H1 (cell line): ENCODE data around the gene NELFA. TPM values are rescaled to one million over a fixed set of nuclear protein-coding genes. Genes with fewer than 3 reads are reported as not detected.
A peak's percentile ranks its signal among the peaks of the same experiment; 100 is the strongest.

Experiments
- CTCF ChIA-PET: fragments of 300-600 bp; sonication (Branson Sonifier 250); formaldehyde crosslinking; loops from one replicate; lab custom pipeline; 2021; ENCODE audit not compliant: partially characterized antibody; lab: Charles Lee
- POLR2A ChIA-PET: fragments of 300-600 bp; sonication (Branson Sonifier 250); formaldehyde crosslinking; loops from one replicate; lab custom pipeline; 2021; ENCODE audit warnings: inconsistent platforms; ENCODE audit not compliant: partially characterized antibody; lab: Charles Lee
- DNase-seq, 2 experiments: peaks; one replicate each; pipeline versions ENCODE4 v3.0.0 to v3.0.0-alpha.2; 2010 to 2022; ENCODE audit warnings: low spot score in 2 of 2, low read depth in 1 of 2, mixed read lengths in 1 of 2
- FAIRE-seq: peaks from 2 replicates; lab custom pipeline; 2011; peaks lifted over from hg19 to GRCh38; lab: Jason Lieb, UNC
- H2AFZ ChIP-seq: 2 replicates; pipeline ENCODE4 v1.8.1; 2012; ENCODE audit warnings: low read length, inconsistent platforms
- H2AK5ac ChIP-seq: 2 replicates; pipeline ENCODE4 v1.6.1; 2013; ENCODE audit warnings: low read depth, low read length
- H2BK120ac ChIP-seq: replicated peaks from 2 replicates; pipeline ENCODE3; 2013; ENCODE audit warnings: low read depth, low read length, inconsistent platforms
- H2BK12ac ChIP-seq: 2 replicates; pipeline ENCODE4 v1.6.1; 2013; ENCODE audit warnings: low read depth, low read length
- H2BK15ac ChIP-seq: 2 replicates; pipeline ENCODE4 v1.6.1; 2013; ENCODE audit warnings: low read length
- H2BK20ac ChIP-seq: 2 replicates; pipeline ENCODE4 v1.6.1; 2013; ENCODE audit warnings: low read length
- H2BK5ac ChIP-seq: 2 replicates; pipeline ENCODE4 v1.6.1; 2013; ENCODE audit warnings: low read depth, low read length
- H3K14ac ChIP-seq: 2 replicates; pipeline ENCODE4 v1.6.1; 2013; ENCODE audit warnings: inconsistent platforms; ENCODE audit not compliant: insufficient read length
- H3K18ac ChIP-seq: 2 replicates; pipeline ENCODE4 v1.6.1; 2013; ENCODE audit warnings: low read length; ENCODE audit errors: extremely low read depth
- H3K23ac ChIP-seq: 2 replicates; pipeline ENCODE4 v1.6.1; 2013; ENCODE audit warnings: inconsistent platforms; ENCODE audit not compliant: insufficient read length
- H3K23me2 ChIP-seq: 2 replicates; pipeline ENCODE4 v1.6.1; 2013; ENCODE audit warnings: low read depth, low read length
- H3K27ac ChIP-seq: 2 replicates; pipeline ENCODE4 v1.6.1; 2011; ENCODE audit warnings: low read depth, low read length, inconsistent platforms
- H3K27me3 ChIP-seq, 4 experiments: replicated peaks in 1 of 4; 1 replicate in 1 of 4; 2 replicates in 3 of 4; pipeline versions ENCODE4 v1.6.1 to v1.8.1; 2011 to 2013; ENCODE audit warnings: low read length in 3 of 4, mild to moderate bottlenecking in 3 of 4, inconsistent platforms in 2 of 4, mixed read lengths in 2 of 4, moderate library complexity in 1 of 4; ENCODE audit not compliant: control insufficient read depth in 3 of 4, insufficient read depth in 3 of 4; ENCODE audit errors: extremely low read depth in 1 of 4
- H3K36me3 ChIP-seq, 4 experiments: 2 replicates each; pipeline versions ENCODE4 v1.6.1 to v1.8.1; 2011 to 2013; ENCODE audit warnings: mild to moderate bottlenecking in 4 of 4, low read length in 3 of 4, moderate library complexity in 2 of 4, control low read depth in 1 of 4, inconsistent platforms in 1 of 4; ENCODE audit not compliant: insufficient read depth in 4 of 4, control insufficient read depth in 2 of 4
- H3K4ac ChIP-seq: replicated peaks from 2 replicates; pipeline ENCODE3; 2013; ENCODE audit warnings: low read length, low read depth, mixed read lengths, inconsistent platforms; ENCODE audit not compliant: insufficient read length
- H3K4me1 ChIP-seq, 4 experiments: replicated peaks in 1 of 4; 1 replicate in 1 of 4; 2 replicates in 3 of 4; pipeline versions ENCODE4 v1.6.1 to v1.8.1; 2011 to 2013; ENCODE audit warnings: low read length in 3 of 4, inconsistent platforms in 2 of 4, mixed read lengths in 1 of 4; ENCODE audit not compliant: insufficient read depth in 4 of 4, control insufficient read depth in 3 of 4
- H3K4me2 ChIP-seq, 2 experiments: 2 replicates each; pipeline versions ENCODE4 v1.6.1 to v1.8.1; 2011 to 2013; ENCODE audit warnings: low read depth in 2 of 2, low read length in 2 of 2, control low read depth in 1 of 2, inconsistent platforms in 1 of 2, mild to moderate bottlenecking in 1 of 2; ENCODE audit not compliant: insufficient read depth in 1 of 2
- H3K4me3 ChIP-seq, 4 experiments: fragments of 200-600, 300-600 bp in 1 of 4; sonication (generic), shearing (Covaris generic), sonication (Bioruptor Twin) in 1 of 4; 2 replicates each; pipeline versions ENCODE4 v1.5.1 to v1.8.1; 2011 to 2016; ENCODE audit warnings: low read length in 4 of 4, low read depth in 3 of 4, control low read depth in 2 of 4, inconsistent platforms in 2 of 4, mild to moderate bottlenecking in 2 of 4, mixed read lengths in 1 of 4, moderate library complexity in 1 of 4; ENCODE audit not compliant: insufficient read depth in 2 of 4; ENCODE audit errors: extremely low read depth in 1 of 4
- H3K56ac ChIP-seq: replicated peaks from 2 replicates; pipeline ENCODE3; 2013; ENCODE audit warnings: low read depth, mild to moderate bottlenecking, mixed read lengths, low read length, inconsistent platforms; ENCODE audit not compliant: insufficient read length
- H3K79me1 ChIP-seq: 2 replicates; pipeline ENCODE4 v1.6.1; 2013; ENCODE audit warnings: low read depth, low read length, control low read depth
- H3K79me2 ChIP-seq, 2 experiments: 2 replicates each; pipeline versions ENCODE4 v1.6.1 to v1.8.1; 2012 to 2013; ENCODE audit warnings: low read length in 2 of 2, mild to moderate bottlenecking in 2 of 2, inconsistent platforms in 1 of 2; ENCODE audit not compliant: insufficient read depth in 2 of 2, control insufficient read depth in 1 of 2
- H3K9ac ChIP-seq, 4 experiments: replicated peaks in 1 of 4; 1 replicate in 1 of 4; 2 replicates in 3 of 4; pipeline versions ENCODE4 v1.6.1 to v1.8.1; 2011 to 2013; ENCODE audit warnings: low read depth in 3 of 4, low read length in 3 of 4, control low read depth in 2 of 4, mild to moderate bottlenecking in 2 of 4, moderate library complexity in 2 of 4, inconsistent platforms in 1 of 4; ENCODE audit errors: extremely low read depth in 1 of 4
- H3K9me3 ChIP-seq, 2 experiments: 2 replicates each; pipeline versions ENCODE4 v1.6.1 to v1.8.1; 2012 to 2013; ENCODE audit warnings: mild to moderate bottlenecking in 2 of 2, moderate library complexity in 2 of 2, control low read depth in 1 of 2, inconsistent platforms in 1 of 2, low read depth in 1 of 2, low read length in 1 of 2, mixed read lengths in 1 of 2; ENCODE audit not compliant: insufficient read depth in 2 of 2
- H4K20me1 ChIP-seq, 2 experiments: replicated peaks in 1 of 2; 2 replicates each; pipeline versions ENCODE3 to v1.8.1; 2011 to 2013; ENCODE audit warnings: inconsistent platforms in 2 of 2, low read length in 2 of 2, mild to moderate bottlenecking in 1 of 2; ENCODE audit not compliant: insufficient read depth in 2 of 2, control insufficient read depth in 1 of 2
- H4K5ac ChIP-seq: 2 replicates; pipeline ENCODE4 v1.6.1; 2013; ENCODE audit warnings: low read length, low read depth, mixed read lengths, inconsistent platforms; ENCODE audit not compliant: insufficient read length
- H4K8ac ChIP-seq: 2 replicates; pipeline ENCODE4 v1.8.0; 2013; ENCODE audit warnings: mild to moderate bottlenecking, moderate library complexity, low read length, inconsistent platforms; ENCODE audit not compliant: insufficient read depth; ENCODE audit errors: extremely low read depth
- H4K91ac ChIP-seq: replicated peaks from 2 replicates; pipeline ENCODE3; 2013; ENCODE audit warnings: low read length, mixed read lengths, inconsistent platforms; ENCODE audit not compliant: insufficient read length
- BACH1 ChIP-seq: IDR thresholded peaks from 2 replicates; pipeline ENCODE4 v1.6.1; 2012; ENCODE audit warnings: low read length, improper control_type of control experiment
- KDM5A ChIP-seq: fragments of 200-600 bp; IDR thresholded peaks from 2 replicates; pipeline ENCODE4 v1.7.1; 2012; ENCODE audit warnings: mild to moderate bottlenecking, low read length, inconsistent platforms, mixed read lengths
- MAX ChIP-seq: IDR thresholded peaks from 2 replicates; pipeline ENCODE4 v1.6.1; 2012; ENCODE audit warnings: inconsistent platforms
- NANOG ChIP-seq: IDR thresholded peaks from 2 replicates; pipeline ENCODE4 v1.6.1; 2011; ENCODE audit warnings: low read length, low read depth, mild to moderate bottlenecking, inconsistent platforms; ENCODE audit not compliant: insufficient read depth, poor library complexity, severe bottlenecking
- RAD21 ChIP-seq, 2 experiments: IDR thresholded peaks in 1 of 2; conservative IDR thresholded peaks in 1 of 2; 2 replicates each; pipeline ENCODE4 v1.6.1; 2011; ENCODE audit warnings: low read depth in 2 of 2, low read length in 2 of 2, improper control_type of control experiment in 1 of 2, inconsistent platforms in 1 of 2, mild to moderate bottlenecking in 1 of 2, moderate library complexity in 1 of 2
- SP2 ChIP-seq: IDR thresholded peaks from 2 replicates; pipeline ENCODE4 v1.6.1; 2012; ENCODE audit warnings: mild to moderate bottlenecking, low read length, inconsistent platforms
- WGBS, 2 experiments: shearing (Covaris generic) in 1 of 2; methylation state at CpG; one replicate each; pipeline versions ENCODE4 v1.1.6 to v1.1.7; 2013 to 2015; ENCODE audit warnings: low lambda C conversion rate in 2 of 2, mixed read lengths in 2 of 2, inconsistent platforms in 1 of 2, low coverage in 1 of 2, missing lambda C conversion rate in 1 of 2; ENCODE audit not compliant: insufficient replicate concordance in 2 of 2, insufficient coverage in 1 of 2, insufficient read length in 1 of 2; ENCODE audit errors: extremely low coverage in 1 of 2, missing lambda C conversion rate in 1 of 2; 5-methylcytosine and 5-hydroxymethylcytosine counted together
- polyA plus RNA-seq, 7 experiments: library from polyadenylated mRNA; depleted of rRNA in 3 of 7; stranded (reverse) in 5 of 7; unstranded in 2 of 7; fragments of >200 nt in 5 of 7; fragments of 200-250 nt in 2 of 7; gene quantifications; 1 replicate in 5 of 7; 2 replicates in 1 of 7; 4 replicates in 1 of 7; pipeline versions ENCODE4 v1.2.1 to v1.2.3, GENCODE V29; 2011 to 2013; ENCODE audit warnings: missing spikeins in 2 of 7, mixed read lengths in 2 of 7
- total RNA-seq: library from RNA; stranded (reverse); fragmentation: NEBNext Ultra II Directional; extraction: Animal tissue kit (Norgen Biotek cat#: 25700); gene quantifications from 2 replicates; pipeline ENCODE4 v1.2.1, GENCODE V29; 2021
- TF ChIP-seq, protein P1 (sequence below), 3 experiments: IDR thresholded peaks; 1 replicate in 2 of 3; 2 replicates in 1 of 3; pipeline versions ENCODE4 v1.5.1 to v1.6.1; 2011; ENCODE audit warnings: low read length in 3 of 3, mild to moderate bottlenecking in 3 of 3, inconsistent platforms in 2 of 3, low read depth in 1 of 3, moderate library complexity in 1 of 3; ENCODE audit not compliant: insufficient read depth in 1 of 3; ENCODE audit errors: control extremely low read depth in 1 of 3

The NELFA gene
- total and polyA plus RNA-seq, 2 of the 8 experiments (the other 6 are each of a cell fraction or from before 2014, with no cell fraction given): 41.8 to 57.5 TPM

GRCh38 chr4:1992468-1993168, 16.2 kb downstream of the NELFA start:
- 76% methylated on average over 44 of the region's 45 CpGs; no CpG with 5 or more reads in 1 of the 2 experiments for WGBS, 2 experiments
- peaks cover 2 to 22% (median 11%) of the 10 kb centered on the region in 4 experiments; a peak in 7 of 8 replicates for H3K36me3 ChIP-seq
- no peak for FAIRE-seq
- TF ChIP-seq NANOG (no peak), RAD21 (IDR thresholded peaks at IDR 0.05 in 1 of 2, conservative IDR thresholded peaks at IDR 0.05 in 1 of 2; ENCODE audit: low read depth in 2 of 2, low read length in 2 of 2) (peak; percentile 56 to 66), KDM5A (no peak), SP2 (no peak), BACH1 (peak; percentile 51; the same call in 1 of the 2 replicates), MAX (peak; percentile 67)
- TF ChIP-seq, protein P1, sequence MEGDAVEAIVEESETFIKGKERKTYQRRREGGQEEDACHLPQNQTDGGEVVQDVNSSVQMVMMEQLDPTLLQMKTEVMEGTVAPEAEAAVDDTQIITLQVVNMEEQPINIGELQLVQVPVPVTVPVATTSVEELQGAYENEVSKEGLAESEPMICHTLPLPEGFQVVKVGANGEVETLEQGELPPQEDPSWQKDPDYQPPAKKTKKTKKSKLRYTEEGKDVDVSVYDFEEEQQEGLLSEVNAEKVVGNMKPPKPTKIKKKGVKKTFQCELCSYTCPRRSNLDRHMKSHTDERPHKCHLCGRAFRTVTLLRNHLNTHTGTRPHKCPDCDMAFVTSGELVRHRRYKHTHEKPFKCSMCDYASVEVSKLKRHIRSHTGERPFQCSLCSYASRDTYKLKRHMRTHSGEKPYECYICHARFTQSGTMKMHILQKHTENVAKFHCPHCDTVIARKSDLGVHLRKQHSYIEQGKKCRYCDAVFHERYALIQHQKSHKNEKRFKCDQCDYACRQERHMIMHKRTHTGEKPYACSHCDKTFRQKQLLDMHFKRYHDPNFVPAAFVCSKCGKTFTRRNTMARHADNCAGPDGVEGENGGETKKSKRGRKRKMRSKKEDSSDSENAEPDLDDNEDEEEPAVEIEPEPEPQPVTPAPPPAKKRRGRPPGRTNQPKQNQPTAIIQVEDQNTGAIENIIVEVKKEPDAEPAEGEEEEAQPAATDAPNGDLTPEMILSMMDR (IDR thresholded peaks at IDR 0.05; ENCODE audit: control extremely low read depth in 1 of 3, insufficient read depth in 1 of 3, low read depth in 1 of 3, low read length in 3 of 3): peak in 2 of 3 experiments; percentile 90 to 94; a peak in 3 of 4 replicates

More at GRCh38 chr4:1992468-1993168, 16.2 kb downstream of the NELFA start:
- Histone ChIP-seq H4K5ac (peak overlapping the region; percentile 29), H4K8ac (no peak overlapping the region), H2BK12ac (no peak overlapping the region), H3K4me3 (no peak overlapping the region), H2BK15ac (no peak overlapping the region), H2BK20ac (no peak overlapping the region), H3K56ac (no peak overlapping the region), H3K9me3 (no peaks in the 10 kb centered on the region), H2BK120ac (no peak overlapping the region), H3K79me2 (peaks cover under 1 to 65% of the 10 kb centered on the region in 2 experiments), H3K27ac (no peak overlapping the region), H3K79me1 (peaks cover 19% of the 10 kb centered on the region), H3K9ac (peak overlapping the region in 1 of 4 experiments; percentile 6; a peak in 2 of 7 replicates), H3K18ac (no peak overlapping the region; the same call in 1 of the 2 replicates), H3K4ac (no peak overlapping the region), H3K23ac (no peak overlapping the region), H2AK5ac (no peak overlapping the region), H2AFZ (no peak overlapping the region), H2BK5ac (no peak overlapping the region), H4K91ac (no peak overlapping the region), H3K27me3 (no peaks in the 10 kb centered on the region), H3K23me2 (no peaks in the 10 kb centered on the region), H4K20me1 (peaks cover 12 to 28% of the 10 kb centered on the region in 2 experiments), H3K4me2 (no peak overlapping the region; a peak in 1 of 4 replicates), H3K4me1 (peaks cover 0 to 5% (median 3%) of the 10 kb centered on the region in 4 experiments; a peak in 2 of 7 replicates), H3K14ac (no peak overlapping the region)
- DNase-seq: peak; percentile 41 to 91
- ChIA-PET POLR2A (interaction anchor here (1.2 to 1.7 kb wide), 2 partner anchors 16 to 20 kb away, joined by 4 to 5 read pairs; partner anchors contain the start of gene NELFA), CTCF (interaction anchor here (0.7 to 1.8 kb wide), 14 partner anchors 9 to 264 kb away, joined by 3 to 7 read pairs (median 4); no protein-coding TSS in a partner anchor)
